ENCODE data around the gene RNASEH2C.
"Not testable (repeated sequence)": the region's sequence is repeated elsewhere in the genome, so short reads cannot be mapped to it uniquely, and the experiment has no call there.

The RNASEH2C gene

DNA sequence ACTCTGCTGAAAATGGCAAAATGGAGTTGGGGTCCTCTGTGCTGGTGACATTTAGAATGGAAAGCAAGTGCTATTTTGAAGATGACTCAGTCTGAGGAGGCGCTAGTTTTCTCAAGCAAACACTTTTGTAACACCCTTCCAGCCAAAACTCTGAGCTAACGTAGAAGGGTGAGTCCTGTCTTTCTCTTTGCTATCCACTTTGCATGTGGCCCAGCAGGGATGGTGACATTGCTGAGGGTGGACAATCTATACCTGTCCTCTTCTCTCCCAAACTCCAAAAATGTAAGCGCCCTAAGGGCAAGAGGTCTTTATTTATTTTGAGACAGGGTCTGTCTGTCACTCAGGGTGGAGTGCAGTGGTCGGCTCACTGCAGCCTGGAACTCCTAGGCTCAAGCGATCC lies 12.1 kb downstream of the RNASEH2C start:
- Histone ChIP-seq H3K9ac (ENCODE audit: low read length) (no peak overlapping the region), H2BK12ac (ENCODE audit: low read length in 2 of 2) (no peak overlapping the region), H2AK5ac (ENCODE audit: low read length, severe bottlenecking) (no peak overlapping the region), H3K27ac (ENCODE audit: low read length, poor library complexity, severe bottlenecking) (no peak overlapping the region), H2BK5ac (ENCODE audit: low read depth, low read length, poor library complexity, severe bottlenecking) (no peak overlapping the region), H3K14ac (ENCODE audit: low read length in 2 of 2) (no peak overlapping the region), H3K4me2 (ENCODE audit: low read length, poor library complexity, severe bottlenecking) (no peak overlapping the region), H2BK120ac (ENCODE audit: low read depth, low read length) (no peak overlapping the region), H2AFZ (ENCODE audit: low read depth, low read length) (no peak overlapping the region), H3K18ac (ENCODE audit: low read depth in 1 of 2, low read length in 2 of 2) (no peak overlapping the region), H3K4ac (ENCODE audit: low read depth in 1 of 2, low read length in 2 of 2) (no peak overlapping the region), H3K4me3 (ENCODE audit: insufficient read depth in 1 of 2, low read depth in 1 of 2, low read length in 2 of 2) (no peak overlapping the region), H4K8ac (ENCODE audit: low read length) (no peak overlapping the region), H3K36me3 (ENCODE audit: control insufficient read depth in 1 of 2, insufficient read depth in 2 of 2, low read depth in 1 of 2, low read length in 2 of 2) (peaks cover 7% of the 10 kb centered on the region in 2 experiments), H2BK15ac (ENCODE audit: low read depth, poor library complexity, severe bottlenecking) (no peak overlapping the region), H3K4me1 (ENCODE audit: control insufficient read depth, insufficient read depth, low read depth, low read length) (peaks cover 11% of the 10 kb centered on the region), H3K9me3 (ENCODE audit: control insufficient read depth, low read length) (no peaks in the 10 kb centered on the region), H3K79me1 (replicated peaks; ENCODE audit: low read length, poor library complexity, severe bottlenecking) (peaks cover 8% of the 10 kb centered on the region), H3K23ac (ENCODE audit: low read length in 2 of 2) (no peak overlapping the region), H4K91ac (ENCODE audit: low read length) (no peak overlapping the region), H3K27me3 (ENCODE audit: control insufficient read depth in 1 of 2, insufficient read depth in 1 of 2, low read length in 2 of 2) (no peaks in the 10 kb centered on the region)
- WGBS: 79% methylated on average over 5 of the region's 5 CpGs
- no peak for DNase-seq

- H3K9me3 ChIP-seq (ENCODE audit: control insufficient read depth, low read length); H3K4ac ChIP-seq (ENCODE audit: low read depth in 1 of 2, low read length in 2 of 2); H4K91ac ChIP-seq (ENCODE audit: low read length); H3K18ac ChIP-seq (ENCODE audit: low read depth in 1 of 2, low read length in 2 of 2); H3K4me2 ChIP-seq (ENCODE audit: low read length, poor library complexity, severe bottlenecking); DNase-seq; H2BK5ac ChIP-seq (ENCODE audit: low read depth, low read length, poor library complexity, severe bottlenecking); H2BK12ac ChIP-seq (ENCODE audit: low read length in 2 of 2); H2BK15ac ChIP-seq (ENCODE audit: low read depth, poor library complexity, severe bottlenecking); H3K27ac ChIP-seq (ENCODE audit: low read length, poor library complexity, severe bottlenecking); H3K14ac ChIP-seq (ENCODE audit: low read length in 2 of 2); H3K23ac ChIP-seq (ENCODE audit: low read length in 2 of 2); H3K27me3 ChIP-seq (ENCODE audit: control insufficient read depth in 1 of 2, insufficient read depth in 1 of 2, low read length in 2 of 2); H3K79me1 ChIP-seq (replicated peaks; ENCODE audit: low read length, poor library complexity, severe bottlenecking); H3K4me1 ChIP-seq (ENCODE audit: control insufficient read depth, insufficient read depth, low read depth, low read length); H3K4me3 ChIP-seq (ENCODE audit: insufficient read depth in 1 of 2, low read depth in 1 of 2, low read length in 2 of 2); H3K36me3 ChIP-seq (ENCODE audit: control insufficient read depth in 1 of 2, insufficient read depth in 2 of 2, low read depth in 1 of 2, low read length in 2 of 2); H4K8ac ChIP-seq (ENCODE audit: low read length); H2BK120ac ChIP-seq (ENCODE audit: low read depth, low read length); H2AFZ ChIP-seq (ENCODE audit: low read depth, low read length); H3K9ac ChIP-seq (ENCODE audit: low read length); H2AK5ac ChIP-seq (ENCODE audit: low read length, severe bottlenecking): not testable (repeated sequence)
- 89% methylated on average over 11 of the region's 12 CpGs for WGBS
These were observed 13.6 kb downstream of the RNASEH2C start for GRCh38 chr11:65707002-65707401.

GRCh38 chr11:65706303-65706763 lies 14.3 kb downstream of the RNASEH2C start:
- not testable (repeated sequence) for H3K9me3 ChIP-seq (ENCODE audit: control insufficient read depth, low read length); H2AK5ac ChIP-seq (ENCODE audit: low read length, severe bottlenecking); H3K18ac ChIP-seq (ENCODE audit: low read depth in 1 of 2, low read length in 2 of 2); H3K27me3 ChIP-seq (ENCODE audit: control insufficient read depth in 1 of 2, insufficient read depth in 1 of 2, low read length in 2 of 2); H3K27ac ChIP-seq (ENCODE audit: low read length, poor library complexity, severe bottlenecking); H4K8ac ChIP-seq (ENCODE audit: low read length); H3K4ac ChIP-seq (ENCODE audit: low read depth in 1 of 2, low read length in 2 of 2); H2BK120ac ChIP-seq (ENCODE audit: low read depth, low read length); H3K79me1 ChIP-seq (replicated peaks; ENCODE audit: low read length, poor library complexity, severe bottlenecking); H3K4me3 ChIP-seq (ENCODE audit: insufficient read depth in 1 of 2, low read depth in 1 of 2, low read length in 2 of 2); H2AFZ ChIP-seq (ENCODE audit: low read depth, low read length); H2BK15ac ChIP-seq (ENCODE audit: low read depth, poor library complexity, severe bottlenecking); H4K91ac ChIP-seq (ENCODE audit: low read length); H3K4me1 ChIP-seq (ENCODE audit: control insufficient read depth, insufficient read depth, low read depth, low read length); H3K14ac ChIP-seq (ENCODE audit: low read length in 2 of 2); H3K23ac ChIP-seq (ENCODE audit: low read length in 2 of 2); H3K9ac ChIP-seq (ENCODE audit: low read length); H2BK5ac ChIP-seq (ENCODE audit: low read depth, low read length, poor library complexity, severe bottlenecking); H3K36me3 ChIP-seq (ENCODE audit: control insufficient read depth in 1 of 2, insufficient read depth in 2 of 2, low read depth in 1 of 2, low read length in 2 of 2); H2BK12ac ChIP-seq (ENCODE audit: low read length in 2 of 2)
- peak; percentile 70 for DNase-seq
- H3K4me2 ChIP-seq (ENCODE audit: low read length, poor library complexity, severe bottlenecking): peak overlapping the region; percentile 61
- 25% methylated on average over 14 of the region's 14 CpGs for WGBS

GRCh38 chr11:65703846-65704245 lies 16.8 kb downstream of the RNASEH2C start:
- no peak overlapping the region for H2BK12ac ChIP-seq (ENCODE audit: low read length in 2 of 2)
- no peak overlapping the region for H2BK120ac ChIP-seq (ENCODE audit: low read depth, low read length)
- H2AFZ ChIP-seq (ENCODE audit: low read depth, low read length): no peak overlapping the region
- H3K9me3 ChIP-seq (ENCODE audit: control insufficient read depth, low read length): no peaks in the 10 kb centered on the region
- H3K27me3 ChIP-seq (ENCODE audit: control insufficient read depth in 1 of 2, insufficient read depth in 1 of 2, low read length in 2 of 2): peaks cover 11 to 18% of the 10 kb centered on the region in 2 experiments
- no peak overlapping the region for H3K4me2 ChIP-seq (ENCODE audit: low read length, poor library complexity, severe bottlenecking)
- H4K91ac ChIP-seq (ENCODE audit: low read length): no peak overlapping the region
- no peaks in the 10 kb centered on the region for H3K36me3 ChIP-seq (ENCODE audit: control insufficient read depth in 1 of 2, insufficient read depth in 2 of 2, low read depth in 1 of 2, low read length in 2 of 2)
- H3K14ac ChIP-seq (ENCODE audit: low read length in 2 of 2): no peak overlapping the region
- no peak overlapping the region for H3K9ac ChIP-seq (ENCODE audit: low read length)
- H3K18ac ChIP-seq (ENCODE audit: low read depth in 1 of 2, low read length in 2 of 2): no peak overlapping the region
- no peak for DNase-seq
- no peak overlapping the region for H3K4me3 ChIP-seq (ENCODE audit: insufficient read depth in 1 of 2, low read depth in 1 of 2, low read length in 2 of 2)
- H2BK5ac ChIP-seq (ENCODE audit: low read depth, low read length, poor library complexity, severe bottlenecking): no peak overlapping the region
- H3K4me1 ChIP-seq (ENCODE audit: control insufficient read depth, insufficient read depth, low read depth, low read length): peaks cover 2% of the 10 kb centered on the region
- no peak overlapping the region for H2BK15ac ChIP-seq (ENCODE audit: low read depth, poor library complexity, severe bottlenecking)
- H4K8ac ChIP-seq (ENCODE audit: low read length): no peak overlapping the region
- no peak overlapping the region for H3K27ac ChIP-seq (ENCODE audit: low read length, poor library complexity, severe bottlenecking)
- H2AK5ac ChIP-seq (ENCODE audit: low read length, severe bottlenecking): no peak overlapping the region
- H3K79me1 ChIP-seq (replicated peaks; ENCODE audit: low read length, poor library complexity, severe bottlenecking): no peaks in the 10 kb centered on the region
- H3K4ac ChIP-seq (ENCODE audit: low read depth in 1 of 2, low read length in 2 of 2): no peak overlapping the region
- no peak overlapping the region for H3K23ac ChIP-seq (ENCODE audit: low read length in 2 of 2)
- 89% methylated on average over 1 of the region's 4 CpGs for WGBS

Data from mesenchymal stem cell (in vitro differentiated cells and primary cell).